AML-193 (cell line): ENCODE measurements around the gene TLCD2.
"Not testable (repeated sequence)": the region's sequence is repeated elsewhere in the genome, so short reads cannot be mapped to it uniquely, and the experiment has no call there.

Experiments used
- DNase-seq, 2 experiments: peaks; one replicate each; lab custom pipeline; 2025; lab: John Stamatoyannopoulos, UW

Gene TLCD2

DNA sequence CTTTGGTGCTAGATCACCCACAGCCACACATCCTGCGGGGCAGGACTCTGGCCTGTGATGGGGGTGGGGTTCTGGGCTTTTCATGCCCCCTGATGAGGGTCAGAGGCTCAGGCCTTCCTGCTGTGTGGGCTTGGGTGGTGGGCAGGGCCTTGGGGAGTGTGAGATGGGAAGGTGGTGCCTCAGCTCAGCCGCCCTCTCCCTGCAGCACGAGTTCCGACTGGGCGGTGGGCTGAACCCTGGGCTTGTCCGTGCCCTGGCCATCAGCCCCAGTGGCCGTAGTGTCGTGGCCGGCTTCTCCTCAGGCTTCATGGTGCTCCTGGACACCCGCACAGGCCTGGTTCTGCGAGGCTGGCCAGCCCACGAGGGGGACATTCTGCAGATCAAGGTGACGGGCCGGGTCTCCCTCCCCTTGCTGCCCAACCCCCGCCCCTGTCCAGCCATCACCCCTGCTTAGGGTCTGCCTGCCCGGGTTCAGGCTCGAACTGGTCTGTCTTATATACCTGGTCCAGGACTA lies 25.7 kb upstream of the TLCD2 start:
- no peak for DNase-seq

DNA sequence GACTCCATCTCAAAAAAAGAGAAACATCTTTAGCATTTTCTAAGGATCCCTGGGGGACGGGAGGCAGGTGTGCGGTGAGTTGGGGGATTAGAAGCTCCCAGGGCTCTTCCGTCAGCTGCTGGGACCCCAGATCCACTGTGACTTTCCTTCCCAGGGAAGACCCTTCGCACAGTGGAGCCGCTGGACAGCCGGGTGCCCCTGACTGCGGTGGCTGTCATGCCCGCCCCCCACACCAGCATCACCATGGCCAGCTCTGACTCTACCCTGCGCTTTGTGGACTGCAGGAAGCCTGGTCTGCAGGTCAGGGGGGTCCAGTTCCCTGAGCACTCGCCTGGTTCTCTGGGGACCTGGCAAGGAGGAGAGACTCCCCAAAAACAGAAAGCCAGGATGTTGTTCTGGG lies 25.2 kb upstream of the TLCD2 start:
- DNase-seq, result no peak

DNA sequence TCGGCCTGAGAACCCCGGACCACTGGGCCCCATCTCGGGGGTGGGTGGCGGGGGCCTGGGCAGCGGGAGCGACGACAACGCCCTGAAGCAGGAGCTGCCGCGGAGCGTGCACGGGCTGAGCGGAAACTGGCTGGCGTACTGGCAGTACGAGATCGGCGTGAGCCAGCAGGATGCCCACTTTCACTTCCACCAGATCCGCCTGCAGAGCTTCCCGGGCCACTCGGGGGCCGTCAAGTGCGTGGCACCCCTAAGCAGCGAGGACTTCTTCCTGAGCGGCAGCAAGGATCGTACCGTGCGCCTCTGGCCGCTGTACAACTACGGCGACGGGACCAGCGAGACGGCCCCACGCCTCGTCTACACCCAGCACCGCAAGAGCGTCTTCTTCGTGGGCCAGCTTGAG lies 23.6 kb upstream of the TLCD2 start:
- no peak for DNase-seq

DNA sequence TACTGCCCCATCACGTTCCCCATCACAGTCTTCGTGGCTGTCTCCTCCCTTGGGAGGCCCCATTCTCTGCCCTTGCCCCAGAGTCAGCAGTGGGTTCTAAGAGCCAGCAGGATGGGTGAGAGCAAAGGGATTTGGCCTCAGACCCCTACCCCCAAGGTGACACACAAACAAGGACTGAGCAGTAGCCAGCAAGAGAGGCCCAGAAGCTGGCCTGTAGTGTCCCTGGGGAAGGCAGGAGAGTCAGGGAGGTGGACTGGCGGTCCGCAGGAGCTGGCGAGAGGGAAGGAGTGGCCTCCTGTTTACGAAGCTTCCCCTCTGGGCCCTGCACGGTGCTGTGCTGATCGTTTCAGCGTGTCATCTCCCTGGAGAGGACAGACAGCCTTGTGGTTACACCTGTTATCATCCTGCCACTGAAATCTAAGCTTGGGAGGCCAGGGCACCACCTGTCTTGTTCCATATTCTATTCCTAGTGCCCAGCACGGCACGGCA lies 22.7 kb upstream of the TLCD2 start:
- no peak for DNase-seq

DNA sequence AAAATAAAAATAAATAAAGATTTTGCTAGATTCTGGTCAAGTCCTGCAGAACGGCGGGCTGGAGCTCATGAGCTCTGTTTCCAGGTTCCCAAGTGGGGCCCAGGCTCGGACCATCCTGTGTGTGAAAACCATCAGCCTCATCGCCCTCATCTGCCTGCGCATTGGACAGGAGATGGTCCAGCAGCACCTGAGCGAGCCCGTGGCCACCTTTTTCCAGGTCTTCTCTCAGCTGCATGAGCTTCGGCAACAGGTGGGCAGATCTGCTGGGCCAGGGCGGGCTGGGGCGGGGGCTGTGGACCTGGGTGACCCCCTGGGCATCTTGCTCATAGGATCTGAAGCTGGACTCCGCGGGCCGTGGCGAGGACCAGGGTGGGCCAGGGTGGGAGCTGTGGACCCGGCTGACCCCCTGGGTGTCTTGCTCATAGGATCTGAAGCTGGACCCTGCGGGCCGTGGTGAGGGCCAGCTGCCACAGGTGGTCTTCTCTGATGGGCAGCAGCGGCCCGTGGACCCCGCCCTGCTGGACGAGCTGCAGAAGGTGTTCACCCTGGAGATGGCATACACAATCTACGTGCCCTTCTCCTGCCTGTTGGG lies 22.2 kb upstream of the TLCD2 start:
- no peak for DNase-seq

DNA sequence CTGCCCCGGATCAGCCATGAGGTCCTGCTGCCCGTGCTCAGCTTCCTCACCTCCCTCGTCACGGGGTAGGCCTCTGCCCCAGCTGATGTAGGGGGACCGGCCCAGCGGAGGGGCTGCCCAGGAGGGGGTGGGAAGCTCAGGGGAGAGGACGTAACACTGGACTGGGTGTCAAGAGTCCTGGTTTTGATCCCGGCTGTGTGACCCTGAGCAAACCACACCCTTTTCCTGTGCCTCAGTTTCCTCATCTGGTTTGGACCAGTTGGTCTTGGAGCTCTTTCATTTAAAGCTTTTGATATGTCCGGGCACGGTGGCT lies 21.0 kb upstream of the TLCD2 start:
- no peak for DNase-seq

DNA sequence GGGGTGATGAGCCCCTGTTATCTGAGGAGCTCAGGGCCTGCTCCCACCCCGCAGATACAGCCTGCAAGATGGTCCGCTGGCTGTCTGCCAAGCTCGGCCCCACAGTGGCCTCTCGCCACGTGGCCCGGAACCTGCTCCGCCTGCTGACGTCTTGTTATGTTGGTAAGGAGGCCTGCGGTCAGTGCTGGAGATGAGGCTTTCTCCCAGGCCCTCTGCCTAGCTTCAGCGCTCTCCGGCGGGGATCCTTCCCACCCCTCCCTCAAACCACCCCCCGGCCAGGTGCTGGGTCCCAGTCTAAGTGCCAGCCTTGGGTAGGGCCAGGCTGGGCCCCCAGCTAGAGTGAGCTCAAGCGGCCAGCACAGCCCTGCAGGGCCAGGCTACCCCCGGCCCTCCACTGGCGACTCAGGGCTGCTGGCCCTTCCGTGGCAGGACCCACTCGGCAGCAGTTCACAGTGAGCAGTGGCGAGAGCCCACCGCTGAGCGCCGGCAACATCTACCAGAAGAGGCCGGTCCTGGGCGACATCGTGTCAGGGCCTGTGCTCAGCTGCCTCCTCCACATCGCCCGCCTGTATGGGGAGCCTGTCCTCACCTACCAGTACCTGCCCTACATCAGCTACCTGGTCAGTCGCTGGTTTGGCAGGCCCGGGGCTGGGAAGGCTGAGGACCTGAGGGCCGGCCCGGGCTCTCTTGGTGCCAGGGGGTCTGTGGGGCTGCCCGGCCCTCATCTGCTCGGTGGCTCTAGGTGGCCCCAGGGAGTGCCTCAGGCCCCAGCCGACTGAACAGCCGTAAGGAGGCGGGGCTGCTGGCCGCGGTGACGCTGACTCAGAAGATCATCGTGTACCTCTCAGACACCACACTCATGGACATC lies 20.4 kb upstream of the TLCD2 start:
- no peak for DNase-seq

DNA sequence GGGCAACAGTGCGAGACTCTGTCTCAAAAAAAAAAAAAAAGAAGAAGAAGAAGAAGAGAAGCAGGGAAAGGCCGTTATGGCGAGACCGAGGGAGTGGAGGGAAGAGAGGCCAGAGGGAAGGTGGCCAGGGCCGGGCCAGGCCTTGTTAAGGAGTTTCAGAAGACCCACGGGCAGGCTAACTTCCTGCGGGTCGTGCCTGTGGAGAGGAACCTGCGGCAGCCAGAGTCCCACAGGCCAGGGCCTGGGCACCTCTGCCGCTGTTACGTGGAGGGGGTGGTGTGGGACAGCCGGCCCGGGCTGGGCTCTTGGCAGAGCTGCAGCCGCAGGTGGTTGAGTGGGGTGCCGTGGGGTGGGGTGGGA lies 19.8 kb upstream of the TLCD2 start:
- DNase-seq, result no peak

DNA sequence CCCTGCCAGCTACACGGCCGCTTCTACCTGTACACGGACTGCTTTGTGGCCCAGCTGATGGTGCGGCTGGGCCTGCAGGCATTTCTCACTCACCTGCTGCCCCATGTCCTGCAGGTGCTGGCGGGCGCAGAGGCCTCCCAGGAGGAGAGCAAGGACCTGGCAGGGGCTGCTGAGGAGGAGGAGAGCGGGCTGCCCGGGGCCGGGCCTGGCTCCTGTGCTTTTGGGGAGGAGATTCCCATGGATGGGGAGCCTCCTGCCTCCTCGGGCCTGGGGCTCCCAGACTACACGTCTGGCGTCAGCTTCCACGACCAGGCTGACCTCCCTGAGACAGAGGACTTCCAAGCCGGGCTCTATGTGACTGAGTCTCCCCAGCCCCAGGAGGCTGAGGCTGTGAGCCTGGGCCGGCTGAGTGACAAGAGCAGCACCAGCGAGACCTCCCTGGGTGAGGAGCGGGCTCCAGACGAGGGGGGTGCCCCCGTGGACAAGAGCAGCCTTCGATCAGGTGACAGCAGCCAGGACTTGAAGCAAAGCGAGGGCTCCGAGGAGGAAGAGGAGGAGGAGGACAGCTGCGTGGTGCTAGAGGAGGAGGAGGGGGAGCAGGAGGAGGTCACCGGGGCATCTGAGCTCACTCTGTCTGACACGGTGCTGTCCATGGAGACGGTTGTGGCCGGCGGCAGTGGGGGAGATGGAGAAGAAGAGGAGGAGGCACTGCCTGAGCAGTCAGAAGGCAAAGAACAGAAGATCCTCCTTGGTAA lies 17.9 kb upstream of the TLCD2 start:
- no peak for DNase-seq

DNA sequence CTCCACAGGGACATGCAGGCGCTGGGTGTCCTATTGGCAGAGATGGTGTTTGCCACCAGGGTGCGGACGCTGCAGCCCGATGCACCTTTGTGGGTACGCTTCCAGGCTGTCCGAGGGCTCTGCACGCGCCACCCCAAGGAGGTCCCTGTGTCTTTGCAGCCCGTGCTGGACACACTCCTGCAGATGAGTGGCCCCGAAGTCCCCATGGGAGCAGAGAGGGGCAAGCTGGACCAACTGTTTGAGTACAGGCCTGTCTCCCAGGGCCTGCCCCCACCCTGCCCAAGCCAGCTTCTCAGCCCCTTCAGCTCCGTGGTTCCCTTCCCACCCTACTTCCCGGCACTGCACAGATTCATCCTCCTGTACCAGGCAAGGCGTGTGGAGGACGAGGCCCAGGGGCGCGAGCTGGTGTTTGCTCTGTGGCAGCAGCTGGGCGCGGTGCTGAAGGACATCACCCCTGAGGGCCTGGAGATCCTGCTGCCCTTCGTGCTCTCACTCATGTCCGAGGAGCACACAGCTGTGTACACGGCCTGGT lies 17.1 kb upstream of the TLCD2 start:
- no peak for DNase-seq

DNA sequence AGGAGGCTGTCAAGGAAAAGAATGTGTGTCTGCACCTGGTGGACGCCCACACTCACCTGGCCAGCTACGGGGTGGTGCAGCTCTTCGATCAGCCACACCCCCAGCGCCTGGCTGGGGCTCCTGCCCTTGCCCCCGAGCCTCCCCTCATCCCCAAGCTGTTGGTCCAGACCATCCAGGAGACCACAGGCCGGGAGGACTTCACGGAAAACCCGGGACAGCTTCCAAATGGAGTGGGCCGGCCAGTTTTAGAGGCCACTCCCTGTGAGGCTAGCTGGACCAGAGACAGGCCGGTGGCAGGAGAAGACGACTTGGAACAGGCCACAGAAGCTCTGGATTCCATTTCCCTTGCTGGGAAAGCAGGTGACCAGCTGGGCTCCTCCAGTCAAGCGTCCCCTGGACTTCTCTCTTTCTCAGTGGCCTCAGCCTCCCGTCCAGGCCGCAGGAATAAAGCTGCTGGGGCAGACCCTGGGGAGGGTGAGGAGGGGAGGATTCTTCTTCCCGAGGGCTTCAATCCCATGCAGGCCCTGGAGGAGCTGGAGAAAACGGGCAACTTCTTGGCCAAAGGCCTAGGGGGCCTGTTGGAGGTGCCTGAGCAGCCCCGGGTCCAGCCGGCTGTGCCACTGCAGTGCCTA lies 16.6 kb upstream of the TLCD2 start:
- no peak for DNase-seq

DNA sequence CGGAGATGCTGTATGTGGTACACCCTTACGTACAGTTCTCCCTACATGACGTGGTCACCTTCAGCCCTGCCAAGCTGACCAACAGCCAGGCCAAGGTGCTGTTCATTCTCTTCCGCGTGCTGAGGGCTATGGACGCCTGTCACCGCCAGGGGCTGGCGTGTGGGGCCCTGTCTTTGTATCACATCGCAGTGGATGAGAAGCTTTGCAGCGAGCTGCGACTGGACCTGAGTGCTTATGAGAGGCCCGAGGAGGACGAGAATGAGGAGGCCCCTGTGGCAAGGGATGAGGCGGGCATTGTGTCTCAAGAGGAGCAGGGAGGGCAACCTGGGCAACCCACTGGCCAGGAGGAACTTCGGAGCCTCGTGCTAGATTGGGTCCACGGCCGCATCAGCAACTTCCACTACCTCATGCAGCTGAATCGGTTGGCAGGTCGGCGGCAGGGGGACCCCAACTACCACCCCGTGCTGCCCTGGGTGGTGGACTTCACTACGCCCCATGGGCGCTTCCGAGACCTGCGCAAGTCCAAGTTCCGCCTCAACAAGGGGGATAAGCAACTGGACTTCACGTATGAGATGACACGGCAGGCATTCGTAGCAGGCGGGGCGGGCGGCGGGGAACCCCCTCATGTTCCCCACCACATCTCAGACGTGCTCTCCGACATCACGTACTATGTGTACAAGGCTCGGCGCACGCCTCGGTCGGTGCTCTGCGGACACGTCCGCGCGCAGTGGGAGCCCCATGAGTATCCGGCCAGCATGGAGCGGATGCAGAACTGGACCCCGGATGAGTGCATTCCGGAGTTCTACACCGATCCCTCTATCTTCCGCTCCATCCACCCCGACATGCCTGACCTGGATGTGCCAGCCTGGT lies 15.7 kb upstream of the TLCD2 start:
- no peak for DNase-seq

DNA sequence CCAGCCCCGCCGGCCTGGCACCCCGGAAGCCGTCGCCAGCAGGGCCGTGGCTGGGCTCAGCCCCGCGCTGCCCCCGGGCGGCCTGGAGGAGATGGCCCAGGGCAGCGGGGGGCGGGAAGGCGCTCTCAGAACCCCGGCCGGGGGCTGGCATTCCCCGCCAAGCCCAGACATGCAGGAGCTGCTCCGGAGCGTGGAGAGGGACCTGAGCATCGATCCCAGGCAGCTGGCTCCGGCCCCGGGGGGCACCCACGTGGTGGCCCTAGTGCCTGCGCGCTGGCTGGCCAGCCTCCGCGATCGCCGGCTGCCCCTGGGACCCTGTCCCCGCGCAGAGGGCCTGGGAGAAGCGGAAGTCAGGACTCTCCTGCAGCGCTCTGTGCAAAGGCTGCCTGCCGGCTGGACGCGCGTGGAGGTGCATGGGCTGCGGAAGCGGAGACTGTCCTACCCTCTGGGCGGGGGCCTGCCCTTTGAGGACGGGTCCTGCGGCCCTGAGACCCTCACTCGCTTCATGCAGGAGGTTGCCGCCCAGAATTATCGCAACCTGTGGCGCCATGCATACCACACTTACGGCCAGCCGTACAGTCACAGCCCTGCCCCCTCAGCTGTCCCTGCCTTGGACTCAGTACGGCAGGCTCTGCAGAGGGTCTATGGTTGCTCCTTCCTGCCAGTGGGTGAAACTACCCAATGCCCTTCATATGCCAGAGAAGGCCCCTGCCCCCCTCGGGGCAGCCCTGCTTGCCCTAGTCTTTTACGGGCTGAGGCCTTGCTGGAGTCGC lies 14.9 kb upstream of the TLCD2 start:
- DNase-seq, result peak; percentile 17 to 42

DNA sequence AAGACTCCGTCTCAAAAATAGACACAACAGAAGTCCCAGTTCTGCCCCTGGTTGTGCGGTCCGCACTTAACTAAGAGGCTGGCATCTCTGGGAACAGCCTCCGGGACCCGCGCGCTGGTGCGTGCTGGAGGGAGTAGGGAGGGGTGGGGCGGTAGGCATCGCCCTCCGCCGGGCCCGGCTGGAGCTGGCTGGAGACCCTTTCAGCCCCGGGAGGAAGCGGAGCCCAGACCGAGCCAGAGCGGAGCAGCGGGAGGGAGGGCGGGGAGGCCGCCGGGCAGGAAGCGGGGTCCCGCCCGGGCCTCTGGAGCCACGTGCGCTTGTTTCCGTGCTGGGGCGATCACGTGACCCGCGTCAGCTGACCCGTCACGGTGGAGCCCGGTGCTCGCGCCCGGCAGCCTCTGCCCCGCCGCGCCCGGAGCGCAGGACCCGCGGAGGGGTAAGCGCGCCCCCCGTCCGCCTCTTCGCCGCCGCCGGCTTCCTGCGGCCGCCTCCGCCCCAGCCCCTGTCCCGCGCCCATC lies 14.2 kb upstream of the TLCD2 start, which contains the start of gene WDR81:
WDR81 (plus strand) TSS at position 354 of the 518 bp plus-strand sequence. CDS start 256 bp downstream, outside the sequence.
- peak; percentile 46 to 54 for DNase-seq

DNA sequence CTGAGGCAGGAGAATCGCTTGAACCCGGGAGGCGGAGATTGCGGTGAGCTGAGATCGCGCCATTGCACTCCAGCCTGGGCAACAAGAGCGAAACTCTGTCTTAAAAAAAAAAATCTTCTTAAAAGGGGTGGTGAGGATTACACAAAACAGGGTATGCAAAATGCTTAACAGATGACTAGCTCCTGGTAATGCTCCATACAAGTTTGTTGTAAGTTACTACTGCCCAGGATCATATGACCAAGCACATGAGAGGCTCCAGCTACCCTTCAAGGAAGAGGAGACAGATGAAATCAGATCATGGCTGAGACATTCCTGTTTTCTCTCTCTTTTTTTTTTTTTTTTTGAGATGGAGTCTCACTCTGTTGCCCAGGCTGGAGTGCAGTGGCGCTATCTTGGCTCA lies 11.8 kb upstream of the TLCD2 start:
- DNase-seq, result not testable (repeated sequence)

DNA sequence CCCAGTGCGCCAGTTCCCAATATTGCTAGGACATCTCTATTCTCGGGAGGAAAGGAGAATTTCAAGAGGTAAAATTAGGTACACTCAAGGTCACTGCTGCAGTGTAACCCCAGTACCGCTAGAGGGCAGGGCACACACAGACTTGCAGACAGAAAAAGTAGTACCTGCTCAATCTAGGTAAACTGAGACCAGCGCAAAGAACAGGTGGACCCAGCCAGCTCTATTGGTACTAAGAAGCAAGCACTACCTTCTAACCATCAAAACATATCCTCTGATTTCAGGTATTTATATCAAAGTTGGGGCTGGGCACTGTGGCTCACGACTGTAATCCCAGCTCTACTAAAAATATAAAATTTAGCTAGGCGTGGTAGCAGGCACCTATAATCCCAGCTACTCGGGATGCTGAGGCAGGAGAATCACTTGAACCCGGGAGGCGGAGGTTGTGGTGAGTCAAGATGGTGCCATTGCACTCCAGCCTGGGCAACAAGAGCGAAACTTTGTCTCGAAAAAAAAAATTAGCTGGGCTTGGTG lies 10.7 kb upstream of the TLCD2 start:
- DNase-seq, result peak in 1 of 2 experiments; percentile 4

DNA sequence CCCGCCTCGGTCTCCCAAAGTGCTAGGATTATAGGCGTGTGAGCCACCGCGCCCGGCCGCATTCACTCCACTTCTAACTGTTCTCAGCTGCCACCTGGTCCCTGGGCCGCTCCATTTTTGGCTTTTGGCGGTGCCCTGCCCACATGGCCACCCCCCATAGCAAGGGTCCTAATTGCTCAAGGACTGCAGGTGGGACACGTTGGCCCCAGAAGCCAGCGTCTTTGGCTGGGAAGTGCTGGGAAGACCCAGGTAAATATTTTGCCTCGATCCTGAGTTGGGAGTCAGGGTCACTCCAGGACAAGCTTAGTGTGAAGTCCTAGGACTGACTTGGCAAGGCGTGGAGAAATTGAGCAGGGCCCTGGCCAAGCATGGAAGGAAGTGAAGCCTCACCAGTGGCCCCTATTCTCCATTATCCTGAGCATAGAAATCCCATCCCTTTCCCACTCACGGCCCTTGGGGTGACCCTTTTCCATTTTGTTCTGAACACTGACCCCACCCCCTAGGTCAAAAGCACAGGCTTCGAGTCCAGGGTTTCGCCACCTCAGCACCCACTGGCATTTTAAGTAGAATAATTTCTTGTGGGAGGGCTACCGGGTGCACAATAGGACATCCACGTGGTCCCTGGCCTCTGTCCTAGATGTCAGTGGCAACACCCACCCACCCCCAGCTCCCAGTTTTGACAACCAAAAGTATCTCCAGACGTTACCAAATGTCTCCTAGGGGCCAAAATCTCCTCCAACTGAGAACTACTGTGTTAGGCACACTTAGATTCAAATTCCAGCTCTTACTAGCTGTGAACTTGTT lies 8.4 kb upstream of the TLCD2 start:
- no peak for DNase-seq

DNA sequence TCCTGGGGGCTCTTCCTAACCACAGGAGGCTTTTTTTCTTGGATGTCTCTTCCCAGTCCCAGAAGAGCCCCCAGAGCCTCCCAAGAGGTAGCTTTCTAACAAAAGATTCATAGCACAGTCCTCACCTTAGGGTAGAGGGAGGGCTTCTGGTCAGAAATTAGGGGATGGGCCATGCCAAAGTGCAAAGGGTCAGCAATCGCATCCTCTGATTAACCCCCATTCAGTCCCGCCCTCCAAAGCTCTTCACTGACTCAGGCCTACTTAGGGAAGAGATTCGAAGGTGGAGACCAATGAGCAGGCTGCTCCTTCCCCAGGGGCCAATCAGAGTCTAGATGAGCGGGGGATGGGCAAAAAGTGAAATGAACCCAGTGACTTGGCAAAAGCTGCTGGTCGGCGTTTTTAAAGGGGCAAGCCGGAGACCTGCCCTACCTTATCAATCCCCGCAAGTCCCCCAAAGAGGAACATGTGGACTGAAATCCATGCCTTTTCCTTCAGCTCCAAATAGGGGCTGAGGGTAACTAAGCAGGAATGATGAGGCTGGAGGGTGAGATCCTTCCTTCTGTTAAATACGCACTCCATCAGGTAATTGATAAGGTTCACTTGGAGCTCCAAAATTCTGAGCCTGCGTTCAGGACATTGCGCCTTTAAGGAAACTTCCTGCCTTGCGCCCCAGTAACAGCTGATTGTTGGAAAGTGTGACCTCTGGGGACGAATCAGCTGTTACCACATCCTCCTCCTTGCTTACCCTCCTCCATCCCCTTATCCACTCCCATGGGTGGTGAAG lies 6.9 kb upstream of the TLCD2 start:
- peak; percentile 80 to 82 for DNase-seq
